GM13976 (cell line): ENCODE data around the gene EYA4.

Experiments used
- DNase-seq: peaks from one replicate; pipeline ENCODE4 v3.0.0; 2012; ENCODE audit warnings: low spot score
- CTCF ChIP-seq: IDR thresholded peaks from 2 replicates; pipeline ENCODE4 v1.5.1; 2012; ENCODE audit warnings: borderline replicate concordance, mild to moderate bottlenecking; ENCODE audit not compliant: insufficient read depth; ENCODE audit errors: extremely low read depth, missing control alignments, control extremely low read depth
- in situ Hi-C: fragments of 300-500 bp; cut with MboI; formaldehyde crosslinking; loops from one replicate; pipeline ENCODE4 v1.12.0; 2022; ENCODE audit warnings: low sequenced_read_pairs, mixed read lengths, inconsistent platforms; ENCODE audit not compliant: unreplicated experiment

Gene EYA4

GRCh38 chr6:133539502-133540259, 298.5 kb downstream of the EYA4 start:
- DNase-seq: no peak
- in situ Hi-C loops: no loop called here
- no peak for TF ChIP-seq CTCF

- no peak for DNase-seq
- no peak for TF ChIP-seq CTCF
- in situ Hi-C loops: no loop called here
Observed at GRCh38 chr6:133540361-133540760, 299.2 kb downstream of the EYA4 start.

DNA sequence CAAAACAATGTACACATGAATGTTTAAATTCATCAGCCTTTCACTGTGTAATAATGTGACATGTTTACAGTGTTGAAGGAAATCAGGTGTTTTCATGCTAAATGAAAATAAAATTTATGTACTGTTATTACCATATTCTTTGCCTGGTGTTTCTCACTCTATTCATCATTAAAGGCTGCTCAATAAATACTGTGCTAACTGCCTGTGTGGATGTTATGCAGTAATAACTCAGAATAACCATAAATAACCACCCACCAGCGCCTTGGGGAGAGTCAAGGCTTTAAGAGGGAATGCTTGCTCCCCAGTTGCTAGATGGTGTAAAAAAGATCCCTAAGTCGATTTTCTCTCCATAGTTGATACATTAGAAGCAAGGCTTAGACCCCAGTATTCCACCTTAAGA, 299.9 kb downstream of the EYA4 start:
- no peak for TF ChIP-seq CTCF
- DNase-seq: no peak
- in situ Hi-C loops: no loop called here

DNA sequence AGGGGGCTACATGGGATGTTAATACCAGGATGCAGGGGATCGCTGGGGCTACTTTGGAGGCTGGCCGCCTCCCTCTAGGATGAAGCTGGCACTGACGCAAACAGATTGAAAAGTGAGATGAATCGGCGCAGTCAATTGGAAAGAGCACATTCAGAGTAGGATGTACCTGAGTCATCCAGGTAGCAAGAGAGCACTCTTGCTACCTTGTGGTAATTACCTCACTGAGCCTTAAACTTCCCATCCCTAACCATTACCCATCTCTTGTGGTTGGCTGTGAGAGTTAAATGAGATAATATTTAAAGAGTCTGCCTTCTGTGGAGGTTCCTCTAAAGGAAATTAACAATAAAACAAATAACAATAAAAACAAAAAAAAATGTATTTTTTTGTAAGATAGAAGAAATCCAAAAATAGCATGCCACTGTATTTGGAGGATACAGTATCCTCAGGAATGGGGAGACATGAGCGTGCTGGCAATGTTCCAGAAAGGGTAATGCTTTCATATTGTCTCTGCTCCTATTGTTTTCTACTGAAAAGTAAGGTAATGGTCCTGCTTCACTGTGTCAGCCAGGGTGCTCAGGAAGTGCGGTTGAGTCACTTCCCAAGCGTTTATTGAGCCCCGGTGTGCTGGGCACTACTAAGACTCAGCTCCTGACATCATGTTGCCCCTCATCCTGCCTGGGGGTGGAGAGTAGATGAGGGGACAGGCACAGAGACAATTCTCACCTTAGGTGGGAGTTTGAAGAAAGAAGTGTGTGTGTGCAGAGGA, 301.1 kb downstream of the EYA4 start:
- no peak for TF ChIP-seq CTCF
- DNase-seq: no peak
- in situ Hi-C loops: no loop called here

- TF ChIP-seq CTCF: no peak
- in situ Hi-C loops: no loop called here
- DNase-seq: no peak
Observed at GRCh38 chr6:133544419-133544818, 303.3 kb downstream of the EYA4 start.

DNA sequence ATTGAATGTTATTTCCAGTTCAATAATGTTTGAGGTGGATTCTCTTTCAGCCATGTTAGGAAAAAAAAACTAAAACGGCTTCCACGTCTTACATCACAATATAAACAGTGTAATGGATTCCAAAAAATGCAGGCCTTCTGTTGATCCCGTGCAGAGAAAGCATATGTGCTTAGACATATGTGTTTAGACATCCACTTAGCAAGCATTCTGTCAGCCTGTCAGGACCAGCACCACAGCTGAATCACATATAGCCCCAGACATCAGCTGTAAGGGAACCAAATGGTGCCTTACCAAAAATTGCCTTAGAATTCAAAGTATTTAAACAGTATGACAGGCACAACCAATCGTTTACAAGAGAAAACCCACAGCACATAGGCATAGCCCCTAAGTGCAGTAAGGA, 304.9 kb downstream of the EYA4 start:
- in situ Hi-C loops: no loop called here
- no peak for DNase-seq
- TF ChIP-seq CTCF: no peak

DNA sequence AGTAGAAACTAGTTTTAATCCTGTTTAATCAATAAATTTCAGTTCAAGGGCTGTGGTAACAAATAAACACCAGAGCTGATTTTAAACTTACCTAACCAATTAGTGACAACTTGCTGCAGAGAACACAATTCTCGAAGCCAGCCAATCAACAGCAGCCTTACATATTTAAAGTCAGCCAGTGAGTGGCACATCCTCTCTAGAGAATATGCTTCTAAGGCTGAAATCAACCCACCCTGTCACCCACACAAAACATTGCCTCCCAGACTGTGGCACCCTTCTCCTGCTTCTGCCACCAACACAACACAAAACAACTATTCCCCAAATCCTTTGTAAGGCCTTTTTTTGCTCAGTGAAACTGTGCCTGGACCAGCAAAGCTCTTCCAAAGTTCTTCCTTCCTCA, 306.0 kb downstream of the EYA4 start:
- TF ChIP-seq CTCF: no peak
- no peak for DNase-seq
- in situ Hi-C loops: no loop called here
